SKM-1 (cell line): Measurements from ENCODE around the gene EML1.
"Not testable (repeated sequence)": the region's sequence is repeated elsewhere in the genome, so short reads cannot be mapped to it uniquely, and the experiment has no call there.

Experiments used
- DNase-seq: peaks from one replicate; lab custom pipeline; 2025; ENCODE audit not compliant: unreplicated experiment; lab: John Stamatoyannopoulos, UW

Gene EML1

DNA sequence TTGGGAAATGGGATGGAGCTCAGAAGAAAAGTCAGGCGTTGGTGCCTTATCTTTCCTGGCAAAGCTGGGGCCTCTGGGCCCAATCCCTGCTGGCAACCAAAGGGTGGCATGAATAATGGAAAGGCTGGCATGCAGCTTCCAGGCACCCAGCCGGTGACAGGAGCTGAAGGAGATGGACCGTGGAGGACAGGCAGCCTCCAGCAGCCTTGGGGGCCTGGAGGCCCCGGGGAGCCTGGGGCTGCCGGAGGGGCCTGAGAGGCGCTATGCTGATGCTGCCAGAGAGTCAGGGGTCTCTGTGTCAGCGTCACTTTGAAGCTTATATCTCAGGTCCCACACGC is 38.2 kb upstream of the EML1 start:
- DNase-seq: no peak

DNA sequence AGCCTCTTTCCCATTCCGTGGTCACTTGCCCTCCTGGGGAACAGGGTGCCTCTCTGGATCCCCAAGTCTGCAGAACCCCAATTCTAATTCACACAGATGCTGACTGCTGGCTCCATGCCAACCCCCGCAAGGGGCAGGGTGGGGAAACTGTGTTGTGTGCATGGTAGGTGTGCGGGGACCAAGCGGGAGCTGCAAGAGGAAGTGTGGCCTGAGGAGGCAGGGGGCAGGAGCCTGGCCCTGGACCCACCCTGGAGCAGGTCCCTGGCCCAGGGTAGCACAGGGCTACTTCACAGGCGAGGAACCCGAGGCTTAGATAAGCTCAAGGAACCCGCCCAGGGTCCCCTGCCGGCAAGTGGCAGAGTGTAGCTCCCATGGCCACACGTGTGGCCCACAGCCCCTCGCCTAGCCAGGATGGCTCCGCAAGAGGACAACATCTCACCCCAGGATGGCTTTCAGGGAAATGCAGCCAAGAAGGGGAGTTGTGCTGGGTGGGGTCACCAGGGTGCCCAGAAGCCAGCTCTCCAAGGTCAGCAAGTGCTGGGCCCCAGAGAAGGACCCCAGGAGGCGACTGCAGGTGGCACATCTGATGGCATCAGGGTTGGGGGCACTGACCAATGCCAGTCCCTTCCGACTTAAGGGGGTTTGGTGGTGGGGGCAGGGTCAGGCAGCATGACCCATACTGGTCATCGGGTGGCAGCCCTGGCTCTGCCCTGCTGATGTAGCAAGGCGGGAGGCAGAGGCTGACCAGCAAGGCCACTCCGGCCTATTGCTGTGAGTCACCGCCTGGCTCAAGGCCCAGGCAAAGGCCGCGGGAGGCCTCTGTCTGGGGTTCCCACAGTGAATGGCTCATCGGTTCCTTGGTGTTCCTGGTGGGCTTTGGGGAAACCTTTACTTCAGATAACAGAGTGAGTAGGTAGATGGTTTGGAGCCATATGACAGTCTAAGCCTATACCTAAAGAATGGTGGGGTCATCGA is 37.3 kb upstream of the EML1 start:
- no peak for DNase-seq

DNA sequence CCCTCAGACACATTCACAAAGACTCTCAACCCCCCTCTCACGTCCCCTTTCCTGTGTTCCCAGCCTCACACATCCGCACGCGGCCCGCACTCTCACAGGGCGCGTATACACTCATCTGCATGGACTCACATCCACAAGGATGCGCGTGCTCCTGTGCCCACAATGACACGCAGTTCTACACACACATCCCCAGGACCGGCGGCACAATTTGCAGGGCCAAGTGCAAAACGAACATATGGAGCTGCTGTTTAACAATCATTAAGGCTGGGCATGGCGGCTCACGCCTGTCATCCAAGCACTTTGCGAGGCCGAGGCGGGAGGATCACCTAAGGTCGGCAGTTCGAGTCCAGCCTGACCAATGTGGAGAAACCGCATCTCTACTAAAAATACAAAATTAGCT is 36.4 kb upstream of the EML1 start:
- no peak for DNase-seq

DNA sequence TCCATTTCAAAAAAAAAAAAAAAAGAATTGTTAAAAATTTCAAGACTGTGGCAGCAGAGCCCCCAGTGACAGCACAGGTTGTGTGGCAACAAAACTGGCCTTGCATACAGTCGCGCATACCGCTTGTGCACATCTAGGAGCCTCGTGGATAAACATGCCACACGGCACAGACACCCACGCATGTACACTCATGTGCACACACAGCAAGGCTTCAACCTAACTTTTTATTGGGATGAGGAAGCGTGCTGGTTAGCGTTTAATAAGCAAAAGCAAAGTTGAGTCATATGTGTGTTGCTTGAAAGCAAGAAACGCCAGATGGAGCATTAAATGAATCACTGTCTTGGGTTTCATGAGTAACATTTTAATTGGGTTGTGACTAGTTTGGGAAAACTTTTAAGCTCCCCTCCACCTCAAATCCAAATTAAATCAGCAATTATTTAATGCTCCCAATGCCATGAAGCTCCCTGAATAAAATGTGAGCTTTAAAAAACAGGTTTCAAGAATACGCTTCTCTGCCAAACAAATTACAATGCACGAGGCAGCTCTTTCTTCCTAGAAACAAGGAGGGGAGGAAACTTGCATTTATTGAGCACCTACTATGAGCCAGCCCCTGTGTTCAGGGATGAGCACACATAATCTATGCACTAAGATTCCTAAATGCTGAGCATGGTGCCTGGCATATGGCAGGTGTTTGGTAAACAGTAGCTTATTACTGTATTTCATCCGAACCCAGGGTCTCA is 35.7 kb upstream of the EML1 start:
- no peak for DNase-seq

- no peak for DNase-seq
Measured at GRCh38 chr14:99758121-99758821, 34.9 kb upstream of the EML1 start.

GRCh38 chr14:99758872-99759545 is 34.2 kb upstream of the EML1 start:
- DNase-seq: no peak

DNA sequence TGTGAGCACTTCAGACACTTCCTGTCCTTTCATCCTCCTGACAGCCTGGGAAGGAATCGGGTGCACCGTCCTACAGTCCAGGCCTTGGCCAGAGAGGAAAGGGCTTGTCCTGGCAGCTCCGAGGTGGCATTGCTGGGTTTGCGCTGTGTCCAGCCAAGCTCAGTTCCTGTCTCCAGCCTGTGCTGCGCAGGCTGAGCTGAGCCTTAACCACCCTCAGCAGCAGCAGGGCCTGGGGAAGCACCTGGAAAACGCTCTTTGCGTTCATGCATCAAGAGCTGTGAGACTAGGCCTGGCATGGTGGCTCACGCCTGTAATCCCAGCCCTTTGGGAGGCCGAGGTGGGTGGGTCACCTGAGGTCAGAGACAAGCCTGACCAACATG is 33.7 kb upstream of the EML1 start:
- no peak for DNase-seq

GRCh38 chr14:99760817-99761216 is 32.4 kb upstream of the EML1 start:
- no peak for DNase-seq

DNA sequence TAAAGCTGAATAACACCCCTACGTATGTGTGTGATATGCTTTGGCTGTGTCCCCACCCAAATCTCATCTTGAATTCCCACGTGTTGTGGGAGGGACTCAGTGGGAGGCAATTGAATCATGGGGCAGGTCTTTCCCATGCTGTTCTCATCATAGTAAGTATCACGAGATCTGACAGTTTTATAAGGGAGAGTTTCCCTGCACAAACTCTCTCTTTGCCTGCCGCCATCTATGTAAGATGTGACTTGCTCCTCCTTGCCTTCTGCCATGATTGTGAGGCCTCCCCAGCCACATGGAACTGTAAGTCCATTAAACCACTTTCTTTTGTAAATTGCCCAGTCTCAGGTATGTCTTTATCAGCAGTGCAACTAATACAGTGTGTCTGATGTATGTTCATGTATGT is 30.3 kb upstream of the EML1 start:
- DNase-seq: not testable (repeated sequence)

DNA sequence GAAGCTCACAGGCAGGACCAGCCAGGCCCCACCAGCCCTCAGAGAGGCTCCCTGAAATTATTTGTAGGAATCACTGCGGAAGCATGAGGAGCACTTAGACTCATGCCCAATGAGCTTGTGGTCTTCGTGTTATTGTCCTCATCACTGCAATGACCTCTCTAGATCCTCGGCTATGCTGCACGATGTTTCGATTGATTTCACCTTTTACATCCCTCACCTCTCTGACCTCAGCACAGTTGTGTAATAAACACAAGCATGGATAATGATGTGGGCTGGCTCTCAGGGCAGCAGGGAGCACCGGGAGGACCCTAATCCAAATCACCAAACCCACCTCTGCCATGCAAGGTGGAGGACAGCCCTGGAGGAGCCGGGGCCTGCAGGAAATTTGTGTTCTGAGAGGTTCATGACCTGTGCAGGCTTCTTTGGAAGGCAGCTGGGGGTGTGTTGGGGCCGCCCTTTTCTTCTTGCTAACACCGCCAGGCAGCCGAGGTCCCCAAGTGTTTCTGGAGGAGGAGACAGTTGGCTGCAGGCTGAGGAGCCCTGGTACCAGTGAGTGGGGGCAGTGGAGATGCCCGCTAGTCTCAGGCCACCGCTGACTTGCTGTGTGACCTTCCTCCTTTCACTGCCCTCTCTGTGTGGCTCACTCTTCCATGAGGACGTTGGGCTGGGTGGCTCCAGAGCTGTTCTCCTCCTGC is 29.5 kb upstream of the EML1 start:
- DNase-seq: no peak

DNA sequence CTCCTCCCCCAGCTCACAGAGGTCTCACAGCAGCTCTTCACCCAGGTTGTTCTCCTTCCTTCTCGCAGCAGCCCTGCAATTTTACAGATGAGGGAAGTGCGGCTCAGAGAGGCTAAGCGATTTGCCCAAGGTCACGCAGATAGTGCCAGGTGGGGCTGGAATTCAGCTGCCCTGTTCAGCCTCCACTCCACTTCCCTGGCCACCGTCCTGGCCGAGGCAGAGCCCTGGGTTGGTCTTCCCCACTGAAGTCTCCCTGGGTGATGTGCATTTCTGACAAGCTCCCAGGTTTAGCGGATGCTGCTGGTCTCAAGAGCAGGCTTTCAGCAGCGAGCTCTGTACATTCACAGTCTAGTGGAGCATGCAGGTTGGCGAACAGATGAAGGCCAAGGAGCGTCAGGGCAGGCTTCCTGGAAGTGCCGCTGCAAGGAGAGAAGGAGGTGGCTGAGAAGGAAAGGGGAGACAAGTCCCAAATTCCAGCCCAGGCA is 28.9 kb upstream of the EML1 start:
- no peak for DNase-seq

GRCh38 chr14:99768381-99768780 is 24.8 kb upstream of the EML1 start:
- no peak for DNase-seq

DNA sequence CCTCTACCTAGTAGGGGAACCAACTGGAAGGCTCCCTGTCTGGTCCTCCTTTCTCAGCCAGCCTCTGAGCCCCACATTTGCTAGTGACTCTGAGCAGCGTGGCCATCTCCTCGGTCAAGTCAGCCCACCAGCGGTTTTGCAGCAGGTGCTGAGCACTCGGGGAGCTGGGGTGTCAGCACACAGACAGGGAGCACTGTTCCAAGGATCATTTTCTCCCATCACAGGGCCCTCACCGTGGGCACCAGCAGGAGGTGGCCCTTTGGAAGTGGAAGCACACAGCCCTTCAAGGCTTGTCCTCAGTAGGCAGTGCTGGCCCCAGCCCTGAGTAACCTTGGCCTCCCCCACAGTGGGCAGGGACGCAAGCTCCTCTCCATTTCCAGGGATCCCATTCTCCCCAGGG is 24.1 kb upstream of the EML1 start:
- DNase-seq: no peak

DNA sequence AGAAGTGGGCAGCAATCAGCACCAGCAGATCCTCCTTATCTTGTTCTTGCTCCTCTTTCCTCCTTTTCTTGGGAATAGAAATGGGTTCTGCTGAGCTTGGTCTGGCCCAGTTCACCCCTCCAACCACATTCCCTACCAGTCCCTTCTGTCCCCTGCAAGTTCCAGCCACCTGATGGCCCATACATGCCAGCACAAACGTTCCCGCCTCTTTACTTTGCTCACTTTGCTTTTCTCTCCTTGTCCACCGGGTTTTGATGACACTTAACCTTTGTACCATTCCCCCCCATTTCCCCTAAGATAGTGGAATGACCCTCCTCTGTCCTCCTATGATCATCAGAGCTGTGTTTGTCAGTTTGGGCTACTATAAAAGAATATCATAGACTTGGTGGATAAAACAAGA is 23.4 kb upstream of the EML1 start:
- no peak for DNase-seq

DNA sequence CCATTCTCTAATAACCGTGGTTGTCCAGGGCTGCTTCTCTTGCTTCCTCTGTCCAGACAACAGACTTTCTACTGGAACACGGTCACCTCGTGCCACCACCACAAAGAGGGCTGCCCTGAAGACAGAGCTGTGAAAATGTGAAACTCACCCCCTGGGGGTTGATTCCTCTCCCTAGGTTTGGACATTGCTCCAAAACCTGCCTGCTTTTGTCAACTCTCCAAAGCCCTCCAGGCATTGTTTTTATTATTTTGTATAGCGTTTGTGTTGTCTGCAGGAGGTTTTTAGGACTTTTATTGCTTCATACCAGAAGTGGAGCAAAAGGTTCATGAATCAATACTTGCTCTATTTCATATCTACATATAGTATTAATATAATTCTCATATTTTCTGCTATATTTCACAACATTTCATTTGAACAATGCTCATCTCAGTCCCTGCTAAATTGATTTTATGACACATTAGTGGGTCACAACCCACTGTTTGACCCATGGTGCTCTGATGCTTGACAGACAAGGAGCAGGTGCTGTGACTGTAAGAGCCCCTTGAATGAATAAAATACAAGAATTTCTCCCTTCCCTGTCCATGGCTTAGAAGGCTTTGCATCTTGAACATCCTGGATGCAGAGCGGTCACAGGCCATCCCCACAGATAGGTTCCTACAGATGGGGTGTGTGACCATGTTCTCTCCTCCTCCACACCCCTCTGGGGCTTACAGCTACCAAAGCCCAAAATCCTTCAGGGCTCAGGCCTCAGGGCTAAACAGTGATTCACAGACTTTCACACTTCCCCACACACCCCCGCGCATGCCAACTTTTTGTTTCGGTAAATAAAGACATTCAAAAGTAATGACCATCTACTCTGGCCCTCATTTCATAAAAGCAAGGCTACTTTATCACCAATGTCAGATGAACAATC is 20.6 kb upstream of the EML1 start:
- DNase-seq: no peak

- no peak for DNase-seq
Measured at GRCh38 chr14:99773521-99774497, 19.4 kb upstream of the EML1 start.

DNA sequence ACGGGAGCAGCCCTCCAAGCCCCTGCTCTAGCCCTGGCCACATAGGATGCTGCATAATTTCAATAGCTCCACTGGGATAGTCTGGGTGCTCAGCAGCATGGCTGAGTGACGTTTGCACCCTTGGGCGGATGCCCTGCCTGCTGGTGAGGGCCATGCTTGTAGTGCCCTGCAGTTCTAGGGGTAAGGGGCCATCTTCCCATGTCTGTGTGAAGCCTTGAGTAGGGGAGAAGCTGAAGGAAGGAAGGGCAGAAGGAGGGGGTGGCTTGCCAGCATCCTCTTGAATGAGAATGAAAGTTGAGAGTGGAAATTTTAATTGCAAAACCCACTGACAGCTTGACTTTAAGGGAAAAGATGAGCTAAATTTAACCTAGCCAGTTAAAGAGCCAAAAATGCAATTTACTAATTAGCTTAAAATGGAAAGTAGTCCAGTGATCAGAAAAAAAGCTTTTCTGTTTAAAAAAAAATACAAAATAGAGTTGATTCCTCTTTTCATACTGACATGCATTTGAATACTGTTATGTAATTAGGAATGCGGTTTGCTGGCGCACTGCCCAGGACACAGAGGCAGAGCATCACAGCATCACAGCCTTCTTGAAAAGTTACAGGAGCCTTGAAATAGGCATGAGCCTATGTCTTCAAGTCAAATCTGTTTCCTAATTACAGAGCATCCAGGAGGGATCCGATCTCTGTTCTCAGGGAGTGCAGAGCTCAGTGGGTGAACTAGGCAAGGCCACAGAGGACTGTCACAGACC is 18.5 kb upstream of the EML1 start:
- DNase-seq: no peak

- no peak for DNase-seq
Measured at GRCh38 chr14:99775351-99775750, 17.9 kb upstream of the EML1 start.
